Mesendoderm (in vitro differentiated cells): Measurements from ENCODE around the gene ADAMTSL1.
A peak's percentile ranks its signal among the peaks of the same experiment; 100 is the strongest.

Experiments
- DNase-seq: peaks from one replicate; pipeline ENCODE4 v3.0.0; 2013
- H2AK5ac ChIP-seq: 2 replicates; pipeline ENCODE4 v1.6.1; 2013; ENCODE audit warnings: low read length, inconsistent platforms
- H2BK120ac ChIP-seq: 2 replicates; pipeline ENCODE4 v1.6.1; 2013; ENCODE audit warnings: low read depth, mild to moderate bottlenecking, low read length, moderate library complexity, mixed read lengths
- H2BK15ac ChIP-seq: replicated peaks from 2 replicates; pipeline ENCODE4 v1.6.1; 2013; ENCODE audit warnings: low read depth, mild to moderate bottlenecking, moderate library complexity
- H2BK5ac ChIP-seq: 2 replicates; pipeline ENCODE4 v1.6.1; 2013; ENCODE audit warnings: low read length, inconsistent platforms
- H3K18ac ChIP-seq: 2 replicates; pipeline ENCODE4 v1.6.1; 2013; ENCODE audit warnings: mild to moderate bottlenecking, low read length, mixed read lengths
- H3K23ac ChIP-seq: one replicate; pipeline ENCODE4 v1.6.1; 2013; ENCODE audit warnings: low read length
- H3K27ac ChIP-seq: 2 replicates; pipeline ENCODE4 v1.5.1; 2013; ENCODE audit warnings: low read depth, mild to moderate bottlenecking, inconsistent platforms, low read length, moderate library complexity
- H3K27me3 ChIP-seq: 2 replicates; pipeline ENCODE4 v1.6.1; 2013; ENCODE audit warnings: low read length, control low read depth, mild to moderate bottlenecking, inconsistent platforms; ENCODE audit not compliant: insufficient read depth, poor library complexity
- H3K36me3 ChIP-seq: 2 replicates; pipeline ENCODE4 v1.6.1; 2013; ENCODE audit warnings: low read length, inconsistent platforms; ENCODE audit not compliant: control insufficient read depth, insufficient read depth
- H3K4ac ChIP-seq: one replicate; pipeline ENCODE4 v1.6.1; 2013; ENCODE audit warnings: low read depth, mild to moderate bottlenecking, low read length, moderate library complexity
- H3K4me1 ChIP-seq: 2 replicates; pipeline ENCODE4 v1.6.1; 2013; ENCODE audit warnings: low read depth, low read length, inconsistent platforms; ENCODE audit not compliant: control insufficient read depth
- H3K4me2 ChIP-seq: 2 replicates; pipeline ENCODE4 v1.6.1; 2013; ENCODE audit warnings: low read length
- H3K4me3 ChIP-seq: 2 replicates; pipeline ENCODE4 v1.5.1; 2013; ENCODE audit warnings: mild to moderate bottlenecking, low read length
- H3K56ac ChIP-seq: one replicate; pipeline ENCODE4 v1.6.1; 2013; ENCODE audit warnings: low read length
- H3K79me1 ChIP-seq: 2 replicates; pipeline ENCODE4 v1.6.1; 2013; ENCODE audit warnings: low read length, inconsistent platforms
- H3K79me2 ChIP-seq: 2 replicates; pipeline ENCODE4 v1.6.1; 2013; ENCODE audit warnings: mild to moderate bottlenecking, low read length; ENCODE audit not compliant: control insufficient read depth, insufficient read depth
- H3K9ac ChIP-seq: 2 replicates; pipeline ENCODE4 v1.6.1; 2013; ENCODE audit warnings: low read length, inconsistent platforms
- H4K5ac ChIP-seq: one replicate; pipeline ENCODE4 v1.6.1; 2013; ENCODE audit warnings: low read length
- H4K8ac ChIP-seq: one replicate; pipeline ENCODE4 v1.6.1; 2013; ENCODE audit warnings: low read depth, mild to moderate bottlenecking, control low read depth, low read length, moderate library complexity
- WGBS: extraction: QIAGEN DNeasy Blood & Tissue Kit; methylation state at CpG from one replicate; pipeline ENCODE4 v1.1.7; 2013; ENCODE audit warnings: low lambda C conversion rate, missing lambda C conversion rate; ENCODE audit not compliant: insufficient coverage; ENCODE audit errors: extremely low coverage; 5-methylcytosine and 5-hydroxymethylcytosine counted together

Gene ADAMTSL1

DNA sequence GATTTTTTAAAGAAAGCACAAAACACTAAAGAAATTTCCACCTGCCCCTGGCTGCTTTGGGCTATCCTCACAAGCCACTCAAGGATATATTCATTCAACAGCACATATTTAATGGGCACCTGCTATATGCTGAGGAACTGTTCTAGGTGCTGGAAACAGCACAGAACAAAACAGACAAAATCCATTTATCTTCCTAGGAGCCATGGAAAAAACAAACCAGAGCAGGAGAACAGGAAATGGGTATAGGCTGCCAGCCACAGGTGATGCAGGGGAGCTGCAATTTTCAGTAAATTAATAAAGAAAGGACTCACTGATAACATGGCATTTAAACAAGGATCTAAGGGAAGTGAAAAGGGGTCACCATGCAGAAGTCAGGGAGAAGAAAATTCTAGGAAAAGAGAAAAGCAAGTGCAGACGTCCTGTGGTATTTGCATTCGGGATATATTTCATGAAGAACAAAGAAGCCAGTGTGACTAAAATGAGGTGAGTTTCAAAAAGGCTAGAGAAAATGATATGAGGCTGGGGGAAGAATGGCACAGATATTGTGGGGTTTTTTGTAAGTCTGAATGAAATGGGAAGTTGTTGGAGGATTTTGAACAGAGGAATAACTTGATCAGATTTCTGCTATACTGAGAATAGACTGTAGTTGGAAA, 152.2 kb downstream of the ADAMTSL1 start:
- Histone ChIP-seq H2BK120ac (no peak overlapping the region), H3K79me1 (no peaks in the 10 kb centered on the region), H2AK5ac (no peak overlapping the region), H3K23ac (no peak overlapping the region), H3K4me3 (no peak overlapping the region), H3K36me3 (no peaks in the 10 kb centered on the region), H3K4ac (no peak overlapping the region), H3K4me1 (no peaks in the 10 kb centered on the region), H3K18ac (no peak overlapping the region), H3K27me3 (no peaks in the 10 kb centered on the region), H3K9ac (no peak overlapping the region), H3K4me2 (no peak overlapping the region), H2BK15ac (no peak overlapping the region), H3K56ac (no peak overlapping the region), H4K8ac (no peak overlapping the region), H3K27ac (no peak overlapping the region), H4K5ac (no peak overlapping the region), H3K79me2 (no peaks in the 10 kb centered on the region), H2BK5ac (no peak overlapping the region)
- WGBS, result no CpG with 5 or more reads among the region's 2 CpGs
- peak; percentile 8 for DNase-seq

DNA sequence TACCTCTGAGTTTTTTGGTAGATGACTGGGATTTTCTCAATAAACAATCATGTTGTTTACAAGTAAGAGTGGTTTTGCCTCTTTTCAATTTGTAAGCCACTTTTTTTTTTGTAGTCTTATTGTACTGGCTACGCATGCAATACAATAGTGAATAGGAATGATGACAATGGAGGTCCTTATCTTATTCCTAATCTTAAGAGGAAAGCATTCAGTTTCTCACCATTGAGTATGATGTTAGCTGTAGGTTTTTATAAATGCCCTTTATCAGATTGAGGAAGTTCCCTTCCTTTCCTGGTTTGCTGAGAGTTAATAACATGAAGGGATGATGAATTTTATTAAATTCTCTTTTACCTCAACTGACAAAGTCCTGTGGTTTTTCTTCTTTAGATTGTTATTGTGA, 155.2 kb downstream of the ADAMTSL1 start:
- no CpG with 5 or more reads among the region's 1 CpG for WGBS
- Histone ChIP-seq H2AK5ac (no peak overlapping the region), H3K4me1 (no peaks in the 10 kb centered on the region), H4K8ac (no peak overlapping the region), H3K23ac (no peak overlapping the region), H3K79me2 (no peaks in the 10 kb centered on the region), H3K4ac (no peak overlapping the region), H3K27ac (no peak overlapping the region), H3K79me1 (no peaks in the 10 kb centered on the region), H3K4me3 (no peak overlapping the region), H3K9ac (no peak overlapping the region), H3K56ac (no peak overlapping the region), H3K36me3 (no peaks in the 10 kb centered on the region), H2BK120ac (no peak overlapping the region), H3K27me3 (no peaks in the 10 kb centered on the region), H3K4me2 (no peak overlapping the region), H3K18ac (no peak overlapping the region), H2BK15ac (no peak overlapping the region), H4K5ac (no peak overlapping the region), H2BK5ac (no peak overlapping the region)
- peak; percentile 41 for DNase-seq

DNA sequence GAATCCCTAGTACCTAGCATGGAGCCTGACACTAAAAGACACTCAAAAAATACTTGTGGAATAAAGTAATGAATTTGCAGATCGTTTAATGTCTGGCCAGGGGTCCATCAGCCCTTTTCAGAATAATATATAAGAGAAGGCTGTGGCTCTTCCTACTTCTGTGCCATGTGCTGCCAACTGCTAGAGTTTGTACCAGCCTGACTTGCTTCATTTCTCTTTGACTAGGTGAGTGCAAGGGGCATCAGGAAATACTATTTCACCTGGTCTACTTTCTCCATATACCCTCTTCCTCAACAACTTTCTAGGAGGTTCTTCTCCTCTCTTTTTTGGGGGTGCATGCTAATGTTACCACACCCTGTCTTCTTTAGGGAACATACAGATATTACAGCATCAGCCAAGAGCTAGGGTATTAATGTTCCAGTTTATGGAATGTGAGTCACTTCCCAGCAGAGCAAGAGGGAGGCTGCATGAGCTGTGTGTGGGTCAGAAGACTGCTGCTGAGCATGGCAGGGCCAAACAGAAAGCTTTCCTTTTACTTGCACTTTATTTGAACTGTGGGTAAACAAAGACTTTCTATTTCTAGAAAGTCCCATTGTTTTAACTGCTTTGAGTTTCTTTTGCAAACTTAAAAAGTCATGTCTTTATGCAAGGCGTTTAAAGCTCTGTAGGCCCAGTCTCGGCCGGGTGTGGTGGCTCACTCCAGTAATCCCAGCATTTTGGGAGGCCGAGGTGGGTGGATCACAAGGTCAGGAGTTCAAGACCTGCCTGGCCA, 158.9 kb downstream of the ADAMTSL1 start:
- no peak overlapping the region for H3K4ac ChIP-seq
- H3K27ac ChIP-seq, result no peak overlapping the region
- no peak overlapping the region for H3K18ac ChIP-seq
- H3K56ac ChIP-seq, result no peak overlapping the region
- no peaks in the 10 kb centered on the region for H3K27me3 ChIP-seq
- H3K9ac ChIP-seq, result no peak overlapping the region
- H3K4me3 ChIP-seq, result no peak overlapping the region
- H2BK120ac ChIP-seq, result no peak overlapping the region
- no peak overlapping the region for H2AK5ac ChIP-seq
- no peak overlapping the region for H4K5ac ChIP-seq
- no peak overlapping the region for H2BK15ac ChIP-seq
- H2BK5ac ChIP-seq, result no peak overlapping the region
- no peaks in the 10 kb centered on the region for H3K79me2 ChIP-seq
- no CpG with 5 or more reads among the region's 5 CpGs for WGBS
- no peaks in the 10 kb centered on the region for H3K36me3 ChIP-seq
- H3K4me1 ChIP-seq, result no peaks in the 10 kb centered on the region
- no peak overlapping the region for H3K23ac ChIP-seq
- H3K79me1 ChIP-seq, result no peaks in the 10 kb centered on the region
- H3K4me2 ChIP-seq, result no peak overlapping the region
- no peak for DNase-seq
- no peak overlapping the region for H4K8ac ChIP-seq

DNA sequence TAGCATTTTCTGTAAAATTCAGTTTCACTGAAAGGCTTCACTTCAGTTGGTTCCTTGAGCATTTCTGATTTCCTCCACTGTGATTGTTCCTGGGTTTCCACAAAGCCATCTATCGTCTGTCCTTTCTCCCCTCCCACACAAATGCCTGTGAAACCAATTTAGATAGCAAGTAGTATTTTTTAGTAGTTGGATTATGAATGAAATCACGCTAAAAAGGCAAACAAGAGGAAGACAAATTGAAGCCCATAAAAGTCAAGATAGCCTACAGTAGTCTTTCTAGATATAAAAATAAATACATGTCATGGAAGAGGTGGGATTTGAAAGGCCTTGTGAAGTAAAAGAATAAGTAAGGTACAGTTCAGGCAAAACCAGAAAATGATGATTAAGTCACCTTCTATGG, 162.8 kb downstream of the ADAMTSL1 start:
- no peak overlapping the region for H2BK120ac ChIP-seq
- no CpG with 5 or more reads among the region's 2 CpGs for WGBS
- no peak overlapping the region for H2AK5ac ChIP-seq

DNA sequence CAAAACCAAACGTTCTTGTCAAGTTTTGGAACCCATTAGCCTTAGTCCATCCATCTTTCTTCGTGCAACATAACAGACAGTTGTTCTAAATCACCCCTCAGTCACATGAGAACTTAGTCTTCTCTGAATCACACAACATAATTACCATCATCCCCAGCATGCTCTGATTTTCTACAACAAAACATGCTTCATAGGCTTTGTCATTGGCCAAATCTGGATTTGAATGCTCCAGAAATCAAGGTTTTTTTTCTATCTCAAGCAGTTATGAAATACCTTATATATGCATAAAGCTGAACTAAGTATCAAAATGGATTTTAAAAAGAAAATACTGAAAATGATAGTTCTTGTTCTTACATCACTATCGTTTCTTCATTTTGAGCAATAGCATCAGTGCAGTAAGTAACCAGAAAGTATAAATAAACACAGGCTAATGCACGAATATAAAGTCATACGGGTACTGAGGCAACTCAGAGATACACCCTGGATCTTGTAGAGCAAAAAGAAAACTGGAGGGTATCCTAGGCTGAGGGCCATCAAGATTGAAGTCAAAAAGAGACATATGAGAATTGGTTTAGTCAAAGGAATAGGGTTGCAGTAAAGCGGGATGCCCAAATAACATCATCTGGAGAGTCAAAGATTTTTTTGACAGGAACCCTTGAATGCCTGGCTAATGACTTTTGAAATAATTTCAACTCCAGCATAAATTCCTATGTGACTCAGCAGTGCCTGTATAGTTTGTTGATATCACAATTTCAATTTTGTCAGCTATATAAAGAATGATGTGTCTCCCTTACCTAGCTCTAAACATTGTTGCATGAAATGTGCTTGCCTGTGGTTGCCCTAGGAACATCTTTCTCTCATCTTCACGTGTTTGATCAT, 164.7 kb downstream of the ADAMTSL1 start:
- H3K56ac ChIP-seq, result no peak overlapping the region
- no peaks in the 10 kb centered on the region for H3K79me1 ChIP-seq
- no peak overlapping the region for H4K8ac ChIP-seq
- H3K4me3 ChIP-seq, result no peak overlapping the region
- H3K27ac ChIP-seq, result no peak overlapping the region
- H3K4me2 ChIP-seq, result no peak overlapping the region
- H2BK15ac ChIP-seq, result no peak overlapping the region
- no peaks in the 10 kb centered on the region for H3K27me3 ChIP-seq
- no peaks in the 10 kb centered on the region for H3K79me2 ChIP-seq
- no peak overlapping the region for H3K4ac ChIP-seq
- WGBS, result no CpG with 5 or more reads among the region's 7 CpGs
- H2AK5ac ChIP-seq, result no peak overlapping the region
- no peaks in the 10 kb centered on the region for H3K36me3 ChIP-seq
- H3K4me1 ChIP-seq, result no peaks in the 10 kb centered on the region
- H2BK120ac ChIP-seq, result no peak overlapping the region
- H3K9ac ChIP-seq, result no peak overlapping the region
- DNase-seq, result no peak
- no peak overlapping the region for H2BK5ac ChIP-seq
- H4K5ac ChIP-seq, result no peak overlapping the region
- no peak overlapping the region for H3K23ac ChIP-seq
- H3K18ac ChIP-seq, result no peak overlapping the region

More for the DNA sequence above, 162.8 kb downstream of the ADAMTSL1 start:
- Histone ChIP-seq H3K79me1 (no peaks in the 10 kb centered on the region), H3K4me2 (no peak overlapping the region), H3K4me1 (no peaks in the 10 kb centered on the region), H3K36me3 (no peaks in the 10 kb centered on the region), H2BK5ac (no peak overlapping the region), H3K4ac (no peak overlapping the region), H3K9ac (no peak overlapping the region), H3K18ac (no peak overlapping the region), H3K56ac (no peak overlapping the region), H3K27ac (no peak overlapping the region), H4K5ac (no peak overlapping the region), H3K23ac (no peak overlapping the region), H3K27me3 (no peaks in the 10 kb centered on the region), H3K79me2 (no peaks in the 10 kb centered on the region), H2BK15ac (no peak overlapping the region), H3K4me3 (no peak overlapping the region), H4K8ac (no peak overlapping the region)
- no peak for DNase-seq
